Kasumi-1 (cell line): ENCODE results near the gene GPC4.
A peak's percentile ranks its signal among the peaks of the same experiment; 100 is the strongest.
"Not testable (repeated sequence)": the region's sequence is repeated elsewhere in the genome, so short reads cannot be mapped to it uniquely, and the experiment has no call there.

Experiments
- DNase-seq, 2 experiments: peaks; one replicate each; lab custom pipeline; 2025; lab: John Stamatoyannopoulos, UW

GPC4 gene

DNA sequence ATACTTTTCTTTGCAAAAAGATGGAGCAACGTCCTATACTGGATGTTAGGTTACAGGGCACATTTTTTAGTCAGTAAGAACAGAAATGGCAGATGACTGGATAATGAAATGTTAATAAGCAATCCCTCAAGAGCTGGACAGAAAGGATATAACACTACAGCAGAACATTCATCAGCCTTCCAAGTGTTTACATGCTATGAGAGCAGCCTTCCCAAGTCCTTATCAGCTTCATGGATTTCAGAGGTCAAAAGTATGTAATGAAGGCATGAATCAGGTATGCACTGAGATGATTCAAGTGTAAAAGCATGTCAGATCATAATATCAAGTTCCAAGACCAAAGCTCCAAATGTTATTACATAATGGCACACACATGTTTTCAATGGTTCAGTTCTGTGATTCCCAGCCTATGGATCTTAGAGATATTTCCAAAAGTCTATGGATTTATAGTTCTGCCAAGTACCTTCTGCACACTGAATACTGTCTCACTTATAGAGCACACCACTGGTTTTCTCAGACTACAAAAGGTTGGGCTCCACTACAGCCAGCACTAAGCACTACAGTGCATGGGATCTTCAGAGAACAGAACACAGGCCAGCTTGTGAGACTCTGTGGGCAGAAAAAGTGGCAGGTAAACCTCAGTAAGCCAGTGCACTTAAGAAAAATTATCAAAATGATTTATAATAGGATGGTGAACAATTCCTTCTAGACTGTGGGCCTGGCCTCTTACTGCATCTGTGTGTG, 49.2 kb downstream of the GPC4 start:
- no peak for DNase-seq

DNA sequence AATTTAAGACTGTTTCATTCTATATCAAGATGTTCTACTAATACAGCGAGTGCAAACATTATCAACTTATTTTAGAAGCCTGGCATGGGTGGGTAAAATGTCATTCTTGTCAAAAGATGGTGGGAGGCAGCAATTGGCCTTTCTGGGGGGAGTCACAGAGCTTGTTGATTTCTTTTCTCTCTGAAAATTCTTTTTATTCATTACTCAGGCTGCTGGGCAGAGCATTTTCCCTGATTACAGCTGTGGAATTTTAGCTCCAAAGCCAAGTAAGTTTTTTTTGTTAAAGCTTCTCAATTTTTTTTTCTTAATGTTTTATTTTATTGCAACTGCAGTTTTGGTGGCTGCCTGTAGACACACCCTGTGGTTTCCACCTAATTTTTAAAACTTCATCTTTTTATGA, 50.4 kb downstream of the GPC4 start:
- DNase-seq, result no peak

DNA sequence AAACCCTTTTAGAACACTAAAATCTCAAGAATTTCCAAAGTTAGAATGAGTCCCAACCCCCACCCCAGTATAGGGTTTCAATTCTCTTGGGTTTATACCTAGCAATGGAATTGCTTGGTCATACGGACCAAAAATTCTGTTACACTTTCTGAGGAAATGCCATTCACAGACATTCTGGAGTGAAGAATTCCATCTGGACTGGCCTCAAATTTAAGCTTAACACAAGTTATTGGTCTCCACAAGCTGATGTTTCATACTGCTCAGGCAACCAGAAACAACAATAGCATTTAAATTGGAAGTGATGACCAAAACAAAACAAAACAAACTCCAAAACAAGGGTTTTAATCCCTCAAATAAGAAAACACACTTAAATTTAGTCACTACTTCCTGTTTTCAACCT, 51.1 kb downstream of the GPC4 start:
- DNase-seq, result no peak

DNA sequence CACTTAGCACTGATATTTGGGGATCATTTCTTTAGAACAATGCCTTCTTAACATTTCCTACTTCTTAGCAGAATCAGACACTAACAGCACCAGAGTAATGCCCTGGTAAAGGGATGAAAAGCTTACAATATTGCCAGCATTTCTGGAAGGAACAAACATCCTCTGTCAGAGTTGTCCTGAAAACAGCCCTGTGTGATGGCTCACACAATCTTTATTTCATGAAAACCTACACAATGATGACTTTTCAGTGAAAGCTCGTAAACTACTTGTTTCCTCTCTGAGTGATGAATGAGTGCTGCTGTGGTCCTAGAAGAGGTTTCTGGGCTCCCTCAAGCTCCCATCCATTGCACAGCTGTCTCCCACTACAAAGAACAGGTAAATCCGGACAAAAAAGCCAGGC, 52.8 kb downstream of the GPC4 start:
- DNase-seq, result no peak

GRCh38 chrX:133359466-133359865, 55.8 kb downstream of the GPC4 start:
- no peak for DNase-seq

DNA sequence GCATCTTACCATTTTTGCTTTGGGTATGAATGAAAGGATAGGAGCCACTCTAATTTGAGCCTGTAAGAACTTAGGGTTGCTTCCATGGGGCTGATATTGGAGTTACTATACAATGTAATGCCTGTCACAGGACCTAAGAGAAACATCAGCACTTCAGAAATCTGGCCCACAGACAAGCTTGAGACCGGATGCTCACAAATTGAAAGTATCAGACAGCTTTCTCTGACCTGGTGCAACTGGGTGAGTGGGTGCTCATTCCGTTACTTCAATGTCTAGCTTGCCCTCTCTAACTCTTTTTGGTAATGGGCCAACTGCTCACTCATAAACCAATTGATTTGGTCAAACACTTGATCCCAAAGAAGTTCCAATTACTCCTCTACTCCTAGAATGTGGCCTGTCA, 62.1 kb downstream of the GPC4 start:
- DNase-seq, result no peak

DNA sequence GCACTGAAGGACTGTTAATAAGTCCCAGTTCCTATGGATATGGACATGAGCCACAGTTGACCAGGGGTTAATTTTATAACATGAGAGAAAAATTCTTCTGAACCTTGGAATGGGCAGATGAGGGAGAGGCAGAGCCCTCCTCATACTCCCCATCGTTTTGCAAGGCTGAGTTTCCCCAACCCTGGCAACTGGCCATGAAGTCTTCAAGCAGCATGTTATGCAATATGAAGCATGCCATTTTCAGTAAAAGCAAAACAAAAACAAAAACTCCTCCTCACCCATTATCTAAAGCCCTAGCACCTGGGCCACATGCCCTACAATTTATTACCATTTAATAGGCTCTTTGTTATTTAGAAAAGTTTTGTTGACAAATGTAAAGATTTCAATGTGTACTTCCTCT, 64.5 kb downstream of the GPC4 start:
- DNase-seq, result no peak

GRCh38 chrX:133346026-133346425, 69.3 kb downstream of the GPC4 start:
- no peak for DNase-seq

DNA sequence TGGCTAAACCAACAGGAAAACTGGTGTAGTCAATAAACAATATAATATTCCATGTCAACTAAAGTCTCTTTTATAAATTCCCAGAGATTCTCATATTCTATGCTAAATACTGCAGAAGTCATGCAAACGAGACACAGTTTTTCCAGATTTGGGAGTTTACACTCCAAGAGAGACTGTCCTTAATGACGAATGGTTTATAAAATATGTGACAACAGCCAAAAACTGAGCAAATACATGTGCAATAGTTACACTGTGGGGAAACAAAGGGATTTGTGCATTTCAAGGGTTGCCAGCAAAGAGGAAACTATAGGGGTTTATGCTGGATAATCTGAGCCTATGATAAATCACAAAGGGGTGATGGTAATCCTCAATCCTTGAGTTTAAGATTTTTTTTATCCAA, 75.7 kb downstream of the GPC4 start:
- no peak for DNase-seq

DNA sequence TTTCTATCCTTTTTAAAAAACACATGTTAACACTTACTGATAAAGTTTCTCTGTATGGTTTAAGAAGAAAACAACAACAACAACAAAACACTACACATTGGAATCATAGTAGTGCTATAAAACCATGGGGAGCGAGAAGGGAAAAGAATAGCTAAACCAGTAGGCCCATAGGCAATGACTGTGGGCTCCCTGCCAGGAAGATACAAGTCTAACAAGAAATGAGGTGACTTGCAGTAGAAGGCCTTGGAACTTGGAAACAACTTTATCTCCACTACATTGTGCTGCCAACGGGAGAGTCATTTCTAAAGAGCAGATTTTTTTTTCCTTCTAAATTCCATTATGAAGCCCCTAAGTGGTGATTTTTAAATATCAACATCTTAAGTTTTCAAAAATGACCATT, 78.0 kb downstream of the GPC4 start:
- DNase-seq, result no peak

- DNase-seq, result peak; percentile 17 to 42
Observed at GRCh38 chrX:133335027-133335426, 80.3 kb downstream of the GPC4 start.

DNA sequence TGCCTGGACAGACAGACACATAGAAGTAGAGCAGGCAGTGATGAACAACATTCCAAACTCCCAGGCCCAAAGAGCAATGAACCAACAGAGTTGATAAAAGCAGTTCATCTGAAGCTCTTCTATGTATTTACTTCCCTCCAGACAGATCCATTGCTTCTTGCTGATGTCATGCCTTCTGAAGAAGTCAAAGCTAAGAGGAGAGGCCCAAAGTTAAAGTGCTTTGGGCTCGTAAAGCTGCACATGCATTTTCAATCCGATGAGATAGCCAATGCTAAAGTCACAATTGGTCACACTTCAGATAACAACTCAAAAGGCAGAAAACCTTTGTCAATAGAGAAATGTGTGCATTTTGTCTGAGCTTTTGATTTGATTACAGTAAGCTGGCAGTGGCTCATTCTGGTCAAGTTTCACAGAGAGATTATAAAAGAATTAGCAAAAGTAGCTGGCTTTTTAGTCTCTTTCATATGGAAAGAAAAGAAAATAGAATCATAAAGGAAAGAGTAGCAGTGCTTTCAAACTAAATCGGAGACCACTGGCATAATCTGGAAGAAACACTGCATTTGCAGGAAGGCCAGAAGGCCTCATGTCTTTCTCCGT, 82.0 kb downstream of the GPC4 start:
- DNase-seq, result no peak

DNA sequence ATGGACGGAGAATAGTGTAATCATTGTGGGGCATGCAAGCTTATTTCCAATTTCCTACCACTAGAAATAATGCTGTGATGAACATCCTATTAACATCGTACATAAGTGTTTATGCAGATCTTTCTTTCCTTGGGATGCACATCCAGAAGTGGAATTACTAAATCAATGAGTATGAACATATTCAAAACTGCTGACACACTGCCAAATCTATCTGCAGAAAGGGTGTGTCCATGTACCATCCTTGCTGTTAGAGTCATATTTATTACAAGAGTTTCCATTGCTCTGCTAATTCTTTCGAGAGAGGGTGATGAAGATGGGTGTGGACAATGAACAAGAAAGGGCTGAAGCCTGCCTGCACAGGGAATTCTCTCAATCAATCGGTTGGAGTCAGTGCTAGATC, 82.6 kb downstream of the GPC4 start:
- DNase-seq, result no peak

DNA sequence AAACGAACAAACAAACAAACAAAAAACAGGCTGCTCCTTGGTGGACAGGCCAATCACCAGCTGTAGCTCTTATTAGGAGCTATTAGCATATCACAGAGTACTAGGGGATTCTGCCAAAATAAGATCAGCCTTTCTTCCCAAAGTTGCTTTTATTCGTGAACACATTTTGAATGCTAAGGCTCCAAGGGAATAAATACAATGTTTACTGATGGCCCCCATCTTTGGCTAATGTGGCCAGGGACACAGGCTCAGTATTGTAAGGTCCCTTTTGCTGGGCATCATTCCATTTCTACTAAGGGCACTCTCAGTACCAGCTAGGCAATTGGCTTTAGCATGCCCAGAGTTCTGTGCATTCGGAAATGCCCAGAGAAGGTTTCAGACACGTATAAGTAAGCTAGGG, 84.3 kb downstream of the GPC4 start:
- DNase-seq, result no peak

DNA sequence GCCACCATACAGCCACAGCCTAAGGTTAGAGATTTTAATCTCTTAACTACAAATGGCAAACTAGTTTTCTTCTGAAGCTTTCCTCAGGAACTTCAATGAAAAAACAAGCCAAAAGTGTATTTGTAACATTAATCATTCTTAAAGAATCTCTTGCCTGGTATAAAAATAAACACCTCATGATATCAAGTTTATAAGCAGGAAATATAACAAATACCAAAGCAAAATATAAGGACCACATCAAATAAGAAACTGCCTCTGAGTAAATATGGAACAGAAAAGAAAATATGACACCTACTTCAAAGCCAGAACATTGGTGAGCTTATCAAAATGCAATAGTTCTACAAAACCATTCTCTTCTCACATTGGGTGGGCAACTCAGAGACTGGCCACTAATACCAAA, 89.9 kb downstream of the GPC4 start:
- no peak for DNase-seq

DNA sequence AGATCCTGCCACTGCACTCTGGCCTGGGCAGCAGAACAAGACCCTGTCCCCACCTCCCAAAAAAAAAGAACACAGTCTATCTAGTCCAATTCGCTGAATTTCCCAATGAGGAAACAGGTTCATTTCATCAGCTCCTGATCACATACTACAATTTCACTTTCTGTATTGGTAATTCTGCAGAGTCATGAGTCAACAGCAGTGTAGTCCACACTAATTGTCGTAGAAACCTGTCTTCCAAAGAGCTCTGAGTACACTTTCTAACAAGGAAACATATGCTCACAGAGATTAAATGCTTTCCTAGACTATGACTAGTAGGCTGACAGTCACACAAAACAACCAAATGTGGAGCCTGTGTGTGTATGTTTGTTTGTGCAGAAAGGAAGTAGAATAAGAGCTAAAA, 91.9 kb downstream of the GPC4 start:
- DNase-seq, result no peak

GRCh38 chrX:133322269-133322668, 93.0 kb downstream of the GPC4 start:
- DNase-seq, result not testable (repeated sequence)

DNA sequence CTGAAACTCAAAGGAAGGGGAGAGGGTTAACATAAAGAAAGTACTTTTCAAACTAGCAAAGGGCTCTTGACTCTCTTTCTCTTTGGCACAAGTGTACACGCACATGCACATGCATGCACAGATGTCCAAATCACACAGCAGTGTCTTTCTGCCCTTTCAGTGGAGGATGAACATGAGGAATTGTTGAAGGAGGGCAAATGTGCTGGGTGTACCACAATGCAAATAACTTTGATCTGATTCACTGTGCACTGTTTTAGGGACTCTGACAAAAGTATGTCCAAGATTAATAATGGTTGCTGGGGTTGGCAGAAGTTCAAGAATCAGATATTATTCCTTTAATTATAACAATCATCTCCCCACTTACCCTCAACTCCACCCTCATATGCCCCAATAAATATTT, 93.8 kb downstream of the GPC4 start:
- no peak for DNase-seq

GRCh38 chrX:133314281-133314680, 101.0 kb downstream of the GPC4 start:
- DNase-seq, result no peak

- DNase-seq, result no peak
Observed at GRCh38 chrX:133308499-133308897, 106.8 kb downstream of the GPC4 start.

DNA sequence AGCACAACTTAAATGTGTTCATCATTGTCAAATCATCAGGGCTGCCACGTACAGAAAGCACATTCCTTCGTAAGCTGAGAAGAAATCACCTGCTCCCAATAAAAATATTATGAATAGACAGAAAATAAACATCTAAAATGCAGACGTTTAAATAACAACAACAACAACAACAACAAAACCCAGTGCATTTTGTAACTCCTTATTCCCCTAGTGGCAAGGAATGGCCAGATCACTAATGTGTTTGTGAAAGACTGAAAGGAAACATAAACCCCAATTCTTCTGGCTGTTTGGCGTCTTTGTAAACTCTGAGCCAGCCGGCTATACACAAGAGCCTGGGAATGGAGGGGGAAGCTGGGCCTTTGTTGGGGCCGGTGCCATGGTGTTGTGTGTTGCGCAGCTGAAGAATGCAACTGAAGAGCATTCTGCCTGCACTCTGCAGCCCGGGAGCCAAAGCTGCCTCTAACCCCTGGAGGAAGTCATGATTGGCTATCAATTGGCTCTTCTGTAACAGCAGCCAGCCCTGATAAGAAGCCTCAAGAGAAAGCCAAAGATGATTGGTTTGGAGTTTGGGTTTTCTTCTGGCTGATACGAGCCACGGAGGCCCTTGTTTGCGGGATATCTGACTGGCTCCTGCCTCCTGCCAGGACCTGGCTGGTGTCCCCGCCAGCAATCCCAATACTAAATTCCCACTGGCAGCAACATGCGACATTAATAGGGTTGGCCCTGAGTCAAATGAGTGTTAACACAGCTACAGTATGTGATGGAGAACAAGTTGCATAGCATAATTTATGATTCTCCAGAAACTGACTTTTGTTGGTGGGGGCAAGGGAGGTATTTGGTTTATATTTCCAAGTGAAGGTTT, 107.4 kb downstream of the GPC4 start:
- DNase-seq, result no peak

DNA sequence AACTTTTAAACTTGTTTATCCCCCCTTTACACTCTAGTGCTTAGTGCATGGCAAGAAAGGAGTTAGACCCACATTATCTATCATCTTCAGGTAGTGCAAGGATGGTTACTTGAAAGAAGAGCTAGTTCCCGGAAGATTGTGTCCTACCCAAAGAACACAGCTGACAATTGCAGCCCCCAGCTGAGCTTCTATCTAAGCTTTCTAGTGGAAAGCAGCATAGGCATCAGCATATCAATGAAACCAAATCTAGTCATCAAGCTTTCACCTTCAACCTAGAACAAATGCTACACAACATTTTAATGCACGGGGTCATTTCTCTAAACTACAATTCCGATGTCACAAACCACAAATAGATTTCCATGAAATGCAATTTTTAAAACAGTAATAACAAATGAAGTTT, 108.2 kb downstream of the GPC4 start:
- no peak for DNase-seq

GRCh38 chrX:133306316-133306715, 109.0 kb downstream of the GPC4 start:
- DNase-seq, result no peak
